Tibial nerve (tissue), 4 donors: ENCODE results near the gene SLC43A1. TPM values are rescaled to one million over a fixed set of nuclear protein-coding genes. Genes with fewer than 3 reads are reported as not detected.

Experiments used
- DNase-seq, 2 donors: peaks; one replicate each; pipeline ENCODE4 v3.0.0-alpha.2; 2019; ENCODE audit warnings: low spot score in 2 of 2
- H3K27ac ChIP-seq, 4 donors: fragments of 200-600 bp; sonication (generic) in 3 of 4; one replicate each; pipeline ENCODE4 v1.5.1; 2017 to 2019; ENCODE audit warnings: mild to moderate bottlenecking in 1 of 4
- H3K27me3 ChIP-seq, 2 donors: fragments of 200-600 bp; sonication (generic) in 1 of 2; one replicate each; pipeline versions ENCODE4 v1.5.1 to v1.6.0; 2017 to 2019
- H3K36me3 ChIP-seq, 3 donors: fragments of 200-600 bp; sonication (generic); one replicate each; pipeline ENCODE4 v1.5.1; 2018 to 2019
- H3K4me1 ChIP-seq, 4 donors: fragments of 200-600 bp; sonication (generic) in 3 of 4; one replicate each; pipeline ENCODE4 v1.5.1; 2017 to 2019
- H3K4me3 ChIP-seq, 4 donors: fragments of 200-600 bp; sonication (generic) in 3 of 4; one replicate each; pipeline ENCODE4 v1.5.1; 2017 to 2019; ENCODE audit warnings: mild to moderate bottlenecking in 1 of 4, moderate library complexity in 1 of 4
- H3K9me3 ChIP-seq, 4 donors: fragments of 200-600 bp; sonication (generic) in 3 of 4; one replicate each; pipeline ENCODE4 v1.5.1; 2017 to 2019
- CTCF ChIP-seq, 5 experiments: fragments of 200-600 bp in 3 of 5; fragments of 450-650 bp in 2 of 5; sonication (generic) in 3 of 5; IDR thresholded peaks; one replicate each; pipeline ENCODE4 v1.5.1; 2016 to 2019; ENCODE audit warnings: antibody characterized with exemption in 5 of 5, mild to moderate bottlenecking in 3 of 5, moderate library complexity in 2 of 5
- EP300 ChIP-seq, 2 donors: sonication (generic); formaldehyde crosslinking; IDR thresholded peaks; one replicate each; pipeline ENCODE4 v1.6.1; 2017; ENCODE audit warnings: antibody characterized with exemption in 2 of 2, mild to moderate bottlenecking in 1 of 2
- POLR2A ChIP-seq, 2 donors: fragments of 450-650 bp; IDR thresholded peaks; one replicate each; pipeline ENCODE4 v1.6.1; 2017; ENCODE audit warnings: antibody characterized with exemption in 2 of 2, mild to moderate bottlenecking in 2 of 2, moderate library complexity in 2 of 2
- WGBS, 2 donors: methylation state at CpG; one replicate each; pipeline ENCODE4 v1.1.5; 2018; 5-methylcytosine and 5-hydroxymethylcytosine counted together
- total RNA-seq, 4 donors: library from RNA; depleted of rRNA; stranded (reverse); fragments of >200 nt; gene quantifications; one replicate each; pipeline ENCODE4 v1.1.0, GENCODE V29; 2016

SLC43A1 gene
- total RNA-seq, 4 donors from 2014 or later = 35.8 to 47.3 (median 42.4) TPM

- Histone ChIP-seq H3K4me1 (no peaks in the 10 kb centered on the region), H3K36me3 (peaks cover 0 to 59% (median 6%) of the 10 kb centered on the region in 3 donors), H3K27ac (no peak overlapping the region), H3K27me3 (no peaks in the 10 kb centered on the region), H3K9me3 (no peaks in the 10 kb centered on the region), H3K4me3 (no peak overlapping the region)
- 93 to 98% methylated on average over 7 of the region's 7 CpGs for WGBS, 2 donors
- no peak for DNase-seq
- TF ChIP-seq CTCF (IDR thresholded peaks at IDR 0.05) = no peak
- no peak for TF ChIP-seq POLR2A (IDR thresholded peaks at IDR 0.05)
- no peak for TF ChIP-seq EP300 (IDR thresholded peaks at IDR 0.05)
Observed at GRCh38 chr11:57546451-57546850, 30.9 kb upstream of the SLC43A1 start.

GRCh38 chr11:57545883-57546282, 30.4 kb upstream of the SLC43A1 start:
- H3K4me1 ChIP-seq = no peaks in the 10 kb centered on the region
- WGBS, 2 donors = 93 to 95% methylated on average over 8 to 13 of the region's 13 CpGs
- TF ChIP-seq CTCF (IDR thresholded peaks at IDR 0.05) = no peak
- no peak for TF ChIP-seq POLR2A (IDR thresholded peaks at IDR 0.05)
- no peak for TF ChIP-seq EP300 (IDR thresholded peaks at IDR 0.05)

GRCh38 chr11:57544566-57544965, 29.1 kb upstream of the SLC43A1 start:
- Histone ChIP-seq H3K4me3 (no peak overlapping the region), H3K36me3 (peaks cover 0 to 40% (median 0%) of the 10 kb centered on the region in 3 donors), H3K27ac (no peak overlapping the region), H3K9me3 (no peaks in the 10 kb centered on the region), H3K4me1 (no peaks in the 10 kb centered on the region), H3K27me3 (no peaks in the 10 kb centered on the region)
- 85 to 86% methylated on average over 6 of the region's 6 CpGs for WGBS, 2 donors
- no peak for DNase-seq
- TF ChIP-seq EP300 (IDR thresholded peaks at IDR 0.05) = no peak
- TF ChIP-seq CTCF (IDR thresholded peaks at IDR 0.05) = no peak
- no peak for TF ChIP-seq POLR2A (IDR thresholded peaks at IDR 0.05)

More at GRCh38 chr11:57545883-57546282, 30.4 kb upstream of the SLC43A1 start:
- Histone ChIP-seq H3K27ac (no peak overlapping the region), H3K4me3 (no peak overlapping the region), H3K9me3 (no peaks in the 10 kb centered on the region), H3K36me3 (peaks cover 0 to 53% (median 6%) of the 10 kb centered on the region in 3 donors), H3K27me3 (no peaks in the 10 kb centered on the region)
- DNase-seq = no peak

GRCh38 chr11:57543593-57543992, 28.1 kb upstream of the SLC43A1 start:
- Histone ChIP-seq H3K4me1 (no peaks in the 10 kb centered on the region), H3K27ac (no peak overlapping the region), H3K9me3 (no peaks in the 10 kb centered on the region), H3K36me3 (peaks cover 0 to 33% (median 0%) of the 10 kb centered on the region in 3 donors), H3K4me3 (no peak overlapping the region), H3K27me3 (no peaks in the 10 kb centered on the region)
- DNase-seq = no peak
- WGBS, 2 donors = 58 to 69% methylated on average over 5 to 6 of the region's 6 CpGs
- TF ChIP-seq POLR2A (IDR thresholded peaks at IDR 0.05) = no peak

- Histone ChIP-seq H3K4me3 (no peak overlapping the region), H3K36me3 (peaks cover 0 to 27% (median 0%) of the 10 kb centered on the region in 3 donors), H3K4me1 (no peaks in the 10 kb centered on the region), H3K27me3 (no peaks in the 10 kb centered on the region), H3K9me3 (no peaks in the 10 kb centered on the region), H3K27ac (no peak overlapping the region)
- DNase-seq = no peak
- WGBS, 2 donors = 42 to 51% methylated on average over 4 of the region's 4 CpGs
- no peak for TF ChIP-seq CTCF (IDR thresholded peaks at IDR 0.05)
- no peak for TF ChIP-seq EP300 (IDR thresholded peaks at IDR 0.05)
- TF ChIP-seq POLR2A (IDR thresholded peaks at IDR 0.05) = no peak
Observed at GRCh38 chr11:57542582-57542981, 27.1 kb upstream of the SLC43A1 start.

- Histone ChIP-seq H3K4me3 (no peak overlapping the region), H3K9me3 (no peaks in the 10 kb centered on the region), H3K27me3 (no peaks in the 10 kb centered on the region), H3K36me3 (peaks cover 0 to 13% (median 0%) of the 10 kb centered on the region in 3 donors), H3K4me1 (no peaks in the 10 kb centered on the region), H3K27ac (no peak overlapping the region)
- 78 to 80% methylated on average over 5 of the region's 5 CpGs for WGBS, 2 donors
- DNase-seq = no peak
- TF ChIP-seq POLR2A (IDR thresholded peaks at IDR 0.05) = no peak
- no peak for TF ChIP-seq EP300 (IDR thresholded peaks at IDR 0.05)
- no peak for TF ChIP-seq CTCF (IDR thresholded peaks at IDR 0.05)
Observed at GRCh38 chr11:57541169-57541568, 25.7 kb upstream of the SLC43A1 start.
